Gastrocnemius medialis (tissue), 4 donors: ENCODE results near the gene KLHL6.

Source experiments
- POLR2A ChIP-seq, 2 donors: fragments of 450-650 bp; IDR thresholded peaks; one replicate each; pipeline ENCODE4 v1.6.1; 2017; ENCODE audit warnings: antibody characterized with exemption in 2 of 2, mild to moderate bottlenecking in 2 of 2, moderate library complexity in 2 of 2
- TF ChIP-seq, protein P1 (sequence below), 5 experiments: fragments of 450-650 bp in 3 of 5; fragments of 200-600 bp in 2 of 5; sonication (generic) in 2 of 5; IDR thresholded peaks in 4 of 5; conservative IDR thresholded peaks in 1 of 5; 1 replicate in 4 of 5; 2 replicates in 1 of 5; pipeline ENCODE4 v1.5.1; 2016 to 2019; ENCODE audit warnings: antibody characterized with exemption in 5 of 5, mild to moderate bottlenecking in 3 of 5, moderate library complexity in 3 of 5

DNA sequence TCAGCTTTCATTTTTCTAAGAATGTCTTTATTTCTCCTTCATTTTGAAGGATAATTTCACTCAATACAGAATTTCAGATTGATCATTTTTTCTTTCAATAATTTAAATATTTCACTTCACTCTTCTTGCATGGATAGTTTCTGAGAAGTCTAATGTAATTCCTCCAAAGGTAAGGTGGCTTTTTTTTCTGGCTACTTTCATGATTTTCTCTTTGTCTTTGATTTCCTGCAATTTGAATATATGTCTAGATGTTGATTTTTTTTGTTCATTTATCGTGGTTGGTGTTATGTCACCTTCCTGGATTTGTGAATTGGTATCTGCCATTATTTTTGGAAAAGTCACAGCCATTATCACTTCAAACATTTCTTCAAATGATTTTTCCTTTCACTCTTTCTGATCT lies 112.5 kb downstream of the KLHL6 start:
- TF ChIP-seq, protein P1, sequence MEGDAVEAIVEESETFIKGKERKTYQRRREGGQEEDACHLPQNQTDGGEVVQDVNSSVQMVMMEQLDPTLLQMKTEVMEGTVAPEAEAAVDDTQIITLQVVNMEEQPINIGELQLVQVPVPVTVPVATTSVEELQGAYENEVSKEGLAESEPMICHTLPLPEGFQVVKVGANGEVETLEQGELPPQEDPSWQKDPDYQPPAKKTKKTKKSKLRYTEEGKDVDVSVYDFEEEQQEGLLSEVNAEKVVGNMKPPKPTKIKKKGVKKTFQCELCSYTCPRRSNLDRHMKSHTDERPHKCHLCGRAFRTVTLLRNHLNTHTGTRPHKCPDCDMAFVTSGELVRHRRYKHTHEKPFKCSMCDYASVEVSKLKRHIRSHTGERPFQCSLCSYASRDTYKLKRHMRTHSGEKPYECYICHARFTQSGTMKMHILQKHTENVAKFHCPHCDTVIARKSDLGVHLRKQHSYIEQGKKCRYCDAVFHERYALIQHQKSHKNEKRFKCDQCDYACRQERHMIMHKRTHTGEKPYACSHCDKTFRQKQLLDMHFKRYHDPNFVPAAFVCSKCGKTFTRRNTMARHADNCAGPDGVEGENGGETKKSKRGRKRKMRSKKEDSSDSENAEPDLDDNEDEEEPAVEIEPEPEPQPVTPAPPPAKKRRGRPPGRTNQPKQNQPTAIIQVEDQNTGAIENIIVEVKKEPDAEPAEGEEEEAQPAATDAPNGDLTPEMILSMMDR (IDR thresholded peaks at IDR 0.05 in 4 of 5, conservative IDR thresholded peaks at IDR 0.05 in 1 of 5): no peak
- TF ChIP-seq POLR2A (IDR thresholded peaks at IDR 0.05): no peak
